Measurements from ENCODE around the gene CLDN9.

CLDN9 gene

DNA sequence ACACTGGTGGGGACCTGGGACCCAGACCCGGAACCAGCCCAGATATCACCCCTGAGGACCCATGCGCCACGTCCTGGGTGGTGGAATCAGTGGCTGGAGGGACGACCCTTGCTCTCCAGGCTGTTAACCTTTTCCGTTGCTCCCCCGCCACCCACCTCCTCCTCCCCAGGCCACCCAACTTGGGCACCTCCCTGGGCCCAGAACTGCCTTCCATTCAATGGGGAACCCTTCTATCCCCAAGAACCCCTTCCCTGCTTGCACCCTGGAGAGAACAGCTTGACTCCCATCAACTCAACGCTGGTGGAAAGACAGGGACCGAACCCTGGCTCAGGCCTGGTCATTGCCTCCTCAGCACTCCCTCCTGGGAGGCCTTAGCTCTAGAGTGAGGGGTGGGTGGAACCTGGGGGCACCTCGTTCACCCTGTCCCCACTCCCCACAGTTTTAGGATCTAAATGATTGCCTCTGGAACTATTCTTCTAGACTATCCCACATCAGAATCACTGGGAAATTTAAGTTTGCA, 47.1 kb downstream of the CLDN9 start:
- peak overlapping the region; percentile 84 for H2AFZ ChIP-seq (ENCODE audit: low read length)
- H3K4me1 ChIP-seq (ENCODE audit: low read length) = peaks cover 3% of the 10 kb centered on the region; the same call in 1 of the 2 replicates
- H3K36me3 ChIP-seq (replicated peaks; ENCODE audit: insufficient read depth, low read length) = no peaks in the 10 kb centered on the region
- H3K4me2 ChIP-seq (ENCODE audit: low read depth, low read length) = peak overlapping the region; percentile 99
- H3K4me3 ChIP-seq (ENCODE audit: low read length) = peak overlapping the region; percentile 96
- no peaks in the 10 kb centered on the region for H4K20me1 ChIP-seq (ENCODE audit: insufficient read depth, low read length)
- H3K9me2 ChIP-seq (replicated peaks; ENCODE audit: insufficient read depth, low read length) = no peaks in the 10 kb centered on the region
- TF ChIP-seq EZH2 (optimal IDR thresholded peaks at IDR 0.05; ENCODE audit: low read depth, low read length) = no peak
- TF ChIP-seq, protein P1, sequence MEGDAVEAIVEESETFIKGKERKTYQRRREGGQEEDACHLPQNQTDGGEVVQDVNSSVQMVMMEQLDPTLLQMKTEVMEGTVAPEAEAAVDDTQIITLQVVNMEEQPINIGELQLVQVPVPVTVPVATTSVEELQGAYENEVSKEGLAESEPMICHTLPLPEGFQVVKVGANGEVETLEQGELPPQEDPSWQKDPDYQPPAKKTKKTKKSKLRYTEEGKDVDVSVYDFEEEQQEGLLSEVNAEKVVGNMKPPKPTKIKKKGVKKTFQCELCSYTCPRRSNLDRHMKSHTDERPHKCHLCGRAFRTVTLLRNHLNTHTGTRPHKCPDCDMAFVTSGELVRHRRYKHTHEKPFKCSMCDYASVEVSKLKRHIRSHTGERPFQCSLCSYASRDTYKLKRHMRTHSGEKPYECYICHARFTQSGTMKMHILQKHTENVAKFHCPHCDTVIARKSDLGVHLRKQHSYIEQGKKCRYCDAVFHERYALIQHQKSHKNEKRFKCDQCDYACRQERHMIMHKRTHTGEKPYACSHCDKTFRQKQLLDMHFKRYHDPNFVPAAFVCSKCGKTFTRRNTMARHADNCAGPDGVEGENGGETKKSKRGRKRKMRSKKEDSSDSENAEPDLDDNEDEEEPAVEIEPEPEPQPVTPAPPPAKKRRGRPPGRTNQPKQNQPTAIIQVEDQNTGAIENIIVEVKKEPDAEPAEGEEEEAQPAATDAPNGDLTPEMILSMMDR (IDR thresholded peaks at IDR 0.05; ENCODE audit: low read length) = no peak
- TF ChIP-seq EZH2phosphoT487 (IDR thresholded peaks at IDR 0.05; ENCODE audit: low read length) = no peak
- peak overlapping the region; percentile 31; the same call in 1 of the 2 replicates for H3K9ac ChIP-seq (ENCODE audit: low read length)
- no peaks in the 10 kb centered on the region for H3K9me3 ChIP-seq (replicated peaks; ENCODE audit: insufficient read depth, low read length)
- H3K27me3 ChIP-seq (replicated peaks; ENCODE audit: insufficient read depth, low read length) = peaks cover 79% of the 10 kb centered on the region
- no peaks in the 10 kb centered on the region for H3K79me2 ChIP-seq (ENCODE audit: low read length)
- no peak overlapping the region for H3K27ac ChIP-seq (ENCODE audit: low read length)
- no peak for DNase-seq
- no peaks in the 10 kb centered on the region for H3F3A ChIP-seq (ENCODE audit: insufficient read depth, low read length)

DNA sequence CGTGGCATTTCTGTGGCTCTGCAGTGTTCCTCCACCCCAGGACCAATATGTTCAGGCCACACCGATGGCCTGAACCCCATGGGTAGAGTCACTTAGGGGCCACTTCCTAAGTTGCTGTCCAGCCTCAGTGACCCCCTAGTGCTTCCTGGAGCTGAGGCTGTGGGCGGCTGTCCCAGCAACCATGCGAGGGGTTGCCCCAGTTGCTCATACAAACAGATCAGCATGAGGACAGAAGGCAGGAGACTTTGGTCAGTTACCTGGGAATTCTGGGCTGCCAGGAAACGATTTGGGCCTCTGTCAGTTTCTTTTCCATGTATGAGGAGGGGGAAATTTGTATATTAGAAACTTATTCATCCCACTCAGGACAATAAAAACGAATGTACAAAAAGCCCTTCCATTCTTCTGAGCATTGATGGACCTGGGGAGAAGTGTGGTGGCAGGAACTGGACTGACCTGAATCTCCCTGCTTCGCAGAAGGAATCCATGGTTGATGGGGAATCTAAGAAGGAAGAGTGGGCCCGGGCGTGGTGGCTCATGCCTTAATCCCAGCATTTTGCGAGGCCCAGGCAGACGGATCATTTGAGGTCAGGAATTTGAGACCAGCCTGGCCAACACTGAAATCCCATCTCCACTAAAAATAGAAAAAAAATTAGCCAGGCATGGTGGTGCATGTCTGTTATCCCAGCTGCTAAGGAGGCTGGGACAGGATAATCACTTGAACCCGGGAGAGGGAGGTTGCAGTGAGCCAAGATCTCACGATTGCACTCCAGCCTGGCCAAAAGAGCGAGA, 47.8 kb downstream of the CLDN9 start:
- H3K4me1 ChIP-seq (ENCODE audit: low read length) = peaks cover 11% of the 10 kb centered on the region; the same call in 1 of the 2 replicates
- peaks cover 78% of the 10 kb centered on the region for H3K27me3 ChIP-seq (replicated peaks; ENCODE audit: insufficient read depth, low read length)
- TF ChIP-seq EZH2phosphoT487 (IDR thresholded peaks at IDR 0.05; ENCODE audit: low read length) (no peak), EZH2 (optimal IDR thresholded peaks at IDR 0.05; ENCODE audit: low read depth, low read length) (no peak)
- TF ChIP-seq, protein P1 (IDR thresholded peaks at IDR 0.05; ENCODE audit: low read length) = no peak
- H3F3A ChIP-seq (ENCODE audit: insufficient read depth, low read length) = no peaks in the 10 kb centered on the region
- H3K9ac ChIP-seq (ENCODE audit: low read length) = no peak overlapping the region
- H2AFZ ChIP-seq (ENCODE audit: low read length) = no peak overlapping the region
- no peaks in the 10 kb centered on the region for H4K20me1 ChIP-seq (ENCODE audit: insufficient read depth, low read length)
- no peak overlapping the region for H3K27ac ChIP-seq (ENCODE audit: low read length)
- DNase-seq = no peak
- no peak overlapping the region for H3K4me2 ChIP-seq (ENCODE audit: low read depth, low read length)
- H3K9me2 ChIP-seq (replicated peaks; ENCODE audit: insufficient read depth, low read length) = no peaks in the 10 kb centered on the region
- H3K79me2 ChIP-seq (ENCODE audit: low read length) = no peaks in the 10 kb centered on the region
- no peak overlapping the region for H3K4me3 ChIP-seq (ENCODE audit: low read length)
- no peaks in the 10 kb centered on the region for H3K36me3 ChIP-seq (replicated peaks; ENCODE audit: insufficient read depth, low read length)
- H3K9me3 ChIP-seq (replicated peaks; ENCODE audit: insufficient read depth, low read length) = no peaks in the 10 kb centered on the region

DNA sequence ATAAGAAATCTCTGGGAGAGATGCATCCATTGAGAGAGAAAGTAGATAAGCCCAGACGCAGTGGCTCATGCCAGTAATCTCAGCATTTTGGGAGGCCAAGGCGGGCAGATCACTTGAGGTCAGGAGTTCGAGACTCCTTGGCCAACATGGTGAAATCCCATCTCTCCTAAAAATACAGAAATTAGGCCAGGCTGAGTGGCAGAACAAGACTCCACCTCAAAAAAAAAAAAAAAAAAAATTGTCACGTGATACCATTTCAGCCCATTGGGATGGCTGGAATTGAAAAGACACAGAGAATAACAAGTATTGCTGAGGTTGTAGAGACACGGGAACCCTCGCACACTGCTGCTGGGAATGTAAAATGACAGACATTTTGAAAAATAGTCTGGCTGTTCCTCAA, 49.8 kb downstream of the CLDN9 start:
- no peaks in the 10 kb centered on the region for H3F3A ChIP-seq (ENCODE audit: insufficient read depth, low read length)
- no peaks in the 10 kb centered on the region for H3K9me2 ChIP-seq (replicated peaks; ENCODE audit: insufficient read depth, low read length)
- TF ChIP-seq EZH2 (optimal IDR thresholded peaks at IDR 0.05; ENCODE audit: low read depth, low read length) (no peak), EZH2phosphoT487 (IDR thresholded peaks at IDR 0.05; ENCODE audit: low read length) (no peak)
- TF ChIP-seq, protein P1 (IDR thresholded peaks at IDR 0.05; ENCODE audit: low read length) = no peak
- no peak overlapping the region for H3K4me2 ChIP-seq (ENCODE audit: low read depth, low read length)
- H3K27ac ChIP-seq (ENCODE audit: low read length) = no peak overlapping the region
- peaks cover 12% of the 10 kb centered on the region; the same call in 1 of the 2 replicates for H3K4me1 ChIP-seq (ENCODE audit: low read length)
- H3K9ac ChIP-seq (ENCODE audit: low read length) = no peak overlapping the region
- no peak for DNase-seq
- H3K9me3 ChIP-seq (replicated peaks; ENCODE audit: insufficient read depth, low read length) = no peaks in the 10 kb centered on the region
- H2AFZ ChIP-seq (ENCODE audit: low read length) = no peak overlapping the region
- peaks cover 74% of the 10 kb centered on the region for H3K27me3 ChIP-seq (replicated peaks; ENCODE audit: insufficient read depth, low read length)
- H3K4me3 ChIP-seq (ENCODE audit: low read length) = no peak overlapping the region
- no peaks in the 10 kb centered on the region for H3K79me2 ChIP-seq (ENCODE audit: low read length)
- H4K20me1 ChIP-seq (ENCODE audit: insufficient read depth, low read length) = no peaks in the 10 kb centered on the region
- H3K36me3 ChIP-seq (replicated peaks; ENCODE audit: insufficient read depth, low read length) = no peaks in the 10 kb centered on the region

All from MM.1S (cell line).